ENCODE measurements around the gene PDE2A.

DNA sequence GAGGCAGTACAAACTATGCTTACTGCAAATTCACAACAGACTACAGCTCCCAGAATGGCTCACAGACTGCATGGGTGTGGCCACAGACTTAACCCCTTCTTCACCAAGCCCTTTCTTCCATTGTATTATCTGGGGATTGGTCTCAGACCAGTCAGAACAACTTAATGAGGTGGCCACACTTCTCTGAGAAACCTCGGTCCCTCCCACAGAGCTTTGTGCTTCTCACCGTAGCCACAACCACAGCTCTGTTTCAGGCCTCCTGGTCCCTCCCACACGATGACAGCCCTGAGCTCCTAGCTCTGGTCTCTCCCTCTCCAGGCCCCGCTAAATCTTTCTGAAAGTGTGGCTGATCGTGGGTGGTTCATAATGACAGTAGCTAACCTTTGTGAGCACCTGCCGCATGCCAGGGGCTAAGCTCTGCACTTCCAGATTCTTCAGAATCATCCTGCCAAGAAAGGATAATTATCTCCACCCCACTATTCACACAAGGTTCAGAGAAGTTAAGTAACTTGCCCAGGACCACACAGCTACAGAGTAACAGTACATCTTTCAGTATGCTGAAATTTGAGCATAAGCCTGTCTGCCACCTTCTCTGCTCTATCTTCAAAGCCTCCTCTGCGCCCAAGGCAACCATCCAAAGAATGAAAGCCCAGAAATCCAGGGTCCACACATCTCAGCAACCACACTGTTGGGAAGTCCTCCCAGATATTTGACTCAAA lies 5.4 kb downstream of the PDE2A start:
- TF ChIP-seq CTCF (IDR thresholded peaks at IDR 0.05; ENCODE audit: borderline replicate concordance, extremely low read depth, low read length, poor library complexity, severe bottlenecking) (no peak), EZH2 (IDR thresholded peaks at IDR 0.05; ENCODE audit: borderline replicate concordance, low read depth, low read length, severe bottlenecking) (no peak)
